ENCODE results near the gene SSR4.

DNA sequence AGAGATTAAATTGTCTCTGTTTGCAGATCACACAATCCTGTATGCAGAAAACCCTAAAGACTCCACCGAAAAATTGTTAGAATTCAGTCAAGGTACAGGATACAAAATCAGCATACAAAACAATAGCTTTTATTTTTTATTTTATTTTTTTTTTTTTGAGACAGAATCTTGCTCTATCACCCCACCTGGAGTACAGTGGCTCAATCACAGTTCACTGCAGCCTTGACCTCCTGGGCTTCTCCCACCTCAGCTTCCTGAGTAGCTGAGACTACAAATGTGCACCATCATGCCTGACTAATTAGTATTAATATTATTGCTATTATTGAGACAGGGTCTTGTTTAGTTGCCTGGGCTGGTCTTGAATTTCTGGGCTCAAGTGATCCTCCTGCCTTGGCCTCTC, 39.3 kb upstream of the SSR4 start:
- TF ChIP-seq CTBP1 (IDR thresholded peaks at IDR 0.05; ENCODE audit: borderline replicate concordance) (no peak), ARNT (IDR thresholded peaks at IDR 0.05) (no peak), FOXM1 (IDR thresholded peaks at IDR 0.05; ENCODE audit: borderline replicate concordance) (no peak), SP1 (IDR thresholded peaks at IDR 0.05) (no peak), BHLHE40 (IDR thresholded peaks at IDR 0.05; ENCODE audit: borderline replicate concordance) (no peak)
